ENCODE measurements around the gene CLMN. TPM values are rescaled to one million over a fixed set of nuclear protein-coding genes. Genes with fewer than 3 reads are reported as not detected.

The CLMN gene
- total RNA-seq, 6 experiments from 2014 or later, result 0.02 TPM; not detected in 5

GRCh38 chr14:95246870-95247269, 72.8 kb downstream of the CLMN start:
- Mint-ChIP-seq H3K4me3 (no peak overlapping the region), H3K27ac (no peak overlapping the region), H3K27me3 (ENCODE audit: insufficient read depth) (peaks cover 2% of the 10 kb centered on the region), H3K9me3 (peaks cover 12% of the 10 kb centered on the region), H3K4me1 (ENCODE audit: low read depth) (no peaks in the 10 kb centered on the region), H3K36me3 (ENCODE audit: low read depth) (no peaks in the 10 kb centered on the region)
- no peak for DNase-seq
- no peak for TF ChIP-seq CTCF (IDR thresholded peaks at IDR 0.05)

- Mint-ChIP-seq H3K4me3 (no peak overlapping the region), H3K9me3 (peaks cover 12% of the 10 kb centered on the region), H3K36me3 (ENCODE audit: low read depth) (no peaks in the 10 kb centered on the region), H3K27ac (no peak overlapping the region), H3K27me3 (ENCODE audit: insufficient read depth) (peaks cover 2% of the 10 kb centered on the region), H3K4me1 (ENCODE audit: low read depth) (no peaks in the 10 kb centered on the region)
- no peak for DNase-seq
- TF ChIP-seq CTCF (IDR thresholded peaks at IDR 0.05), result no peak
Measured at GRCh38 chr14:95245334-95245733, 74.4 kb downstream of the CLMN start.

GRCh38 chr14:95244587-95244986, 75.1 kb downstream of the CLMN start:
- Mint-ChIP-seq H3K27ac (no peak overlapping the region), H3K9me3 (peaks cover 12% of the 10 kb centered on the region), H3K4me1 (ENCODE audit: low read depth) (no peaks in the 10 kb centered on the region), H3K4me3 (no peak overlapping the region), H3K36me3 (ENCODE audit: low read depth) (no peaks in the 10 kb centered on the region), H3K27me3 (ENCODE audit: insufficient read depth) (peaks cover 2% of the 10 kb centered on the region)
- TF ChIP-seq CTCF (IDR thresholded peaks at IDR 0.05), result no peak
- no peak for DNase-seq

GRCh38 chr14:95242870-95243269, 76.8 kb downstream of the CLMN start:
- H3K27me3 Mint-ChIP-seq (ENCODE audit: insufficient read depth), result peaks cover 5% of the 10 kb centered on the region
- DNase-seq, result no peak
- no peaks in the 10 kb centered on the region for H3K36me3 Mint-ChIP-seq (ENCODE audit: low read depth)
- H3K4me1 Mint-ChIP-seq (ENCODE audit: low read depth), result no peaks in the 10 kb centered on the region
- H3K27ac Mint-ChIP-seq, result no peak overlapping the region
- TF ChIP-seq CTCF (IDR thresholded peaks at IDR 0.05), result no peak
- H3K4me3 Mint-ChIP-seq, result no peak overlapping the region
- peaks cover 16% of the 10 kb centered on the region for H3K9me3 Mint-ChIP-seq

- no peak for DNase-seq
- no peak for TF ChIP-seq CTCF (IDR thresholded peaks at IDR 0.05)
- Mint-ChIP-seq H3K27me3 (ENCODE audit: insufficient read depth) (peaks cover 6% of the 10 kb centered on the region), H3K27ac (no peak overlapping the region), H3K4me3 (no peak overlapping the region), H3K36me3 (ENCODE audit: low read depth) (no peaks in the 10 kb centered on the region), H3K4me1 (ENCODE audit: low read depth) (no peaks in the 10 kb centered on the region), H3K9me3 (peaks cover 16% of the 10 kb centered on the region)
Measured at GRCh38 chr14:95240859-95241813, 78.6 kb downstream of the CLMN start.
